Activated naive CD4-positive, alpha-beta T cell treated with anti-CD3 and anti-CD28 coated beads, Interleukin-2, amount 50 U/mL, for 16 hours (primary cell): ENCODE results near the gene ULK3.

ENCODE experiments used
- DNase-seq: peaks from one replicate; pipeline ENCODE4 v3.0.0-alpha.2; 2020

The ULK3 gene

GRCh38 chr15:74839526-74840395, 3.2 kb downstream of the ULK3 start:
- no peak for DNase-seq

DNA sequence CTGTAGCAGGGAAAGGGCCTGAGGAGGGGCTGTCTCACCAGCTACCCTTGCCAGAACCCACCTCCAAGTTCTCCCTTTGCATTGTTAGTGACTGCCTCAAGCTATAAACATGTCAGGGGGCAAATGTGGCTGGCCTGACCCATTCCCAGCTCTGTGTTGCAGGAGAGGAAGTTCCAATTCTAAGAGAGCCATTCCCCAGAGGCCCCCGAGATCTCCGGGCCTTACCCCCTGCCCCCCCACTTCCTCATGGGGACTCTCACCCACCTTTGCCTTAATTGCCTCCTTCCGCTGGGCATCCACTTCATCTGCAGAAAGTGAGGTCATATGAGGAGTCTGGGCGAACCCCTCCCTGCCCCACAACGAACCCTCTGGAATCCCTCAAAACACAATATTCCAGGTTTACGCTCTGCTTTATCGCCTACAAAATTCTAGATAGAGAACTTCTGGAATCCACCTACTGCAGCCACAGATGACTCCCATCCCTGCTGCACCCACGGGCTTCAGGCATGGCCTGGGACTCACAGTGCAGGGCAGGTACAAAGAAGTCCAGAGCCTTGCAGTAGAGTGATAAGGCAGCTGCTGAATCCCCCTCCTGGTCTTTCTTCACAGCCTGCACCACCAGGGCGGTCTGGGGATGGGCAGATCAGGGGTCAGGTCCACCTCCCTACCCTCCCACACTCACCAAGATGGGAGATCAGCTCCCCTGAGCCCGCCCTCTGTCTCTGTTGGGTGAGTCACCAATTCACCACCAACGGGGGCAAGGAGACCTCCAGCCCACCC, 4.0 kb downstream of the ULK3 start:
- DNase-seq: no peak

DNA sequence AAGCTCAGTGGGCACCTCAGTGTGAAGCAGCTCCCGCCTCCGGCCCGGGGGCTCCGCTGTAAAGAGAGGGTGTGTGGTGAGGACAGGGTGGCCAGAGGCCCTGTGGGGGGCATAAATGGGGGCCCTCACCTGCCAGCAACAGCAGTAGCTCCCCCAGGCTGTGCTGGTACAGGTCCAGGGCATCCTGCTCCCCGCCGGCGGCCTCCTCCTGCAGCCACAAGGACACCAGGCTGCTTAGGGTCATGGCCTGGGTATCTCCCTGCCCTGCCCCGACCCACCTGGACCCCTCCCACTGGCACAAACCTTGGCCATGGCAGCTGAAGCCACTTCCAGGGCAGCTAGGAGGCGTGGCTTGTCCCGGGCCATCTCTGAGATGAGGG, 4.8 kb downstream of the ULK3 start:
- DNase-seq: no peak

DNA sequence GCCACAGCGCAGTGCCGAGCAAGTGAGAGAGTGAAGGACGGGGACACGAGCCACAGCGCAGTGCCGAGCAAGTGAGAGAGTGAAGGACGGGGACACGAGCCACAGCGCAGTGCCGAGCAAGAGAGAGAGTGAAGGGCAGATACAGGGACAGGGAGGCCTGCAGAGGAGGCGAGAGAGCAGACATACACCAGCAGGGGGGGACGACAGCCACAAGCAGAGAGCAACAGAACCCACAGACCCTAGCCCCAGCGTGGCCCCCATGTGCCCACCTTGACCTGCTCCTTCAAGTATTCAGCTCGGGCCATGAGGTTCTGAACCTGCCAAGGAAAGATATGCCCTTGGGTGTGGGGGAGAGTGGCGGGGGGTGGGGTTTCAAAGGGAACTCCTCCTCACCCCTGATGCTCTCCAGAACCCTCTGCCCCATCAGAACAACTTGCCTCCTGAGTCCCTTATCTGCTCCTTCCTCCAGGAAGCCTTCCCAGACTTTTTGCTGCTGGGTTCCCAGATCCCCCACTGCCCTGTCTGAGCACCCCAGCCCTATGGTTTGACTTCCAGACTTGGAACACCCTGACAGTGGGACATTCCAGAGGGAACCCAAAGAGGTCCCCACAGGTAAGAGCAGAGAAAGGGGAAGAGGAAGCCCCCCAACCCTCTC, 5.3 kb downstream of the ULK3 start:
- DNase-seq: no peak

GRCh38 chr15:74836846-74837245, 6.1 kb downstream of the ULK3 start:
- DNase-seq: no peak

DNA sequence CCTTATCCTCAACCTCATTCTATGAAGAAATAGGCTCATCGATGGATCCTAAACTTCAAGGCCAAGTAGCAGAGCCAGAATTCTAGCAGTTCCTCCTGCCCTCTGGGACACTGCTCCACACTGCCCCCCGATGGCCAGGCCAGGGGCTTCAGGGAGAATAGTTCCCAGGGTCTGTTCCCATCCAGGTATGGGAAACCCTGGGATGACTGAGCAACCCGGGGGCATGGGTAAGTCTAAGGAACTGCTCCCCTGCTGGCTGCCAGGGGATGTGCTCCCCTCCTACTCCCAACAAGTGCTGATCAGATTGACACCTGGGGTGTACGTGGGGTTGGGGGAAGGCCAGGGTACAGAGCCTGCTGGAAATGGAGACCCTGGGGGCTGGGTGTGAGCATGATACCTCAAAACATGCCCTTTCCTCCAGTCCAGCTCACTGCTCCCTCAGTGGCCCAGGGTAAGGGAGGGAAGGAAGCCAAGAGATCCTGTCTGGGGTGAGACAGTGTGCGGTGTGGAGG, 7.6 kb downstream of the ULK3 start:
- peak; percentile 46 for DNase-seq

DNA sequence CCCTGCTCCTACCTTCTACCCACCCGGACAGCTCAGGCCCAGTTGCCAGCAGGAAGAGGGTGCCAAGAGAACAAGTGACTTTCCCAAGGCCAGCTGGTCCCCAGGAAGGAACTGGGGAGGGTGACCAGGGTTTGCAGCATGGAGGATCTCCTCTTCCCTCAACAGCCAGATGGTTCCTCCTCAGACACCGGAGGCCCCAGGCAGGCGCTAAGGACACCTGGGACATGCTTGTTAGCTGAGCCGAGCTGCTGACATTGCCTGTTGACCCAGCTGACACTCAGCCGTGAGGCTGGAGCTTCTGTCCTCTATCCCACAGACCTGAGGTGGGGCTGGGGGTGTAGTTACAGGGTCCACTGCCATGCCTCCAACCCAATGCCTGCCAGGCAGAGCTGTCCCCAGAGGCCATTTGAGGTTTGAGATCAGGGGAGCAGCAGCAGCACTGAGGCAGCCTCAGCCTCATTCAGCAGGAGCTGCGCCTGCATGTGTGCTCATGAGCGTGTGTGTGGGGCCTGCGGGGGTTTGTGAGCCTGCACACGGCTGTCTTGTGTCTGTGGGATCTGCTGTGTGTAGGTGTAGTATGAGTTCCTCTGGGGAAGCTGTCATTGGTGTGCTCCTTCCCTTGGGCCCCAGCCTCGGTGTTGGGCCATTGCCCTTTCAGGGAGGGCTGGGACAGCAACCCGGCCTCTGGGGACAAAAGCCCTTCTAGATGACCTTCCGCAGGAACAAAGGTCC, 9.4 kb downstream of the ULK3 start:
- no peak for DNase-seq

GRCh38 chr15:74832826-74833225, 10.1 kb downstream of the ULK3 start:
- no peak for DNase-seq

GRCh38 chr15:74831813-74832495, 11.0 kb downstream of the ULK3 start:
- DNase-seq: no peak

DNA sequence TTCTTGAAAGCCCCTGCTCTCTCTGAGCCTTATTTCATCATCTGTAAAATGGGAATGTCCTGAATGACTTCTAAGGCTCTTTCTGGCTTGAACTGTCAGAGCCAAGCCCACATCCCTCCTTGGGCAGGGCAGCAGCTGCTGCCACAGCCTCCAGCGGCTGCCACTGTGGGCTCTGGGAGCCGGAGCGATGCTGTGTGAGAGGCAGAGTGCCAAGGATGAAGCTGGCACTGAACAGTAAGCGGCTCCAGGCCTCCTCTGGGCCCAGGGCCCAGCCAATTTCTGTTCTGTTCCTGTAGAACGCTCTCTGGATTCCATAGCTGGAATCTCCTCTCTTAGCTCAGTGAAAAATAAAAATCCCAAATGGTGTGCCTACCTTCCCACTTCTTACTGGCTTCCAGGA, 12.1 kb downstream of the ULK3 start:
- no peak for DNase-seq

DNA sequence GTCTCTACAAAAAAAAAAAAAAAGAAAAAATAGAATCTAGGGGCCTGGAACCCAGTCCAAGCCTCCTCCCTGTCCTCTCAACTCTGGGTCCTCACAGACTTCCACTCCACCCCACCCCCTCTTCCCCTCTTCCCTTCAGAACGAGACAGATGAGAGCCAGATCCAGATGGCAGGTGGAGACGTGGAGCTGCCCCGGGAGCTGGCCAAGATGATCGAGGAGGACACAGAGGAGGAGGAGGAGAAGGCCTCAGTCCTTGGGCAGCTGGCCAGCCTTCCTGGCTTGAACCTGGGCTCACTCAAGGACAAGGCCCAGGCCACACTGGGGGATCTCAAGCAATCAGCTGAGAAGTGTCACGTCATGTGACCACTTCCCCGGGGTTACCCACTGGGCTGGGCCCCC, 13.0 kb downstream of the ULK3 start:
- no peak for DNase-seq

DNA sequence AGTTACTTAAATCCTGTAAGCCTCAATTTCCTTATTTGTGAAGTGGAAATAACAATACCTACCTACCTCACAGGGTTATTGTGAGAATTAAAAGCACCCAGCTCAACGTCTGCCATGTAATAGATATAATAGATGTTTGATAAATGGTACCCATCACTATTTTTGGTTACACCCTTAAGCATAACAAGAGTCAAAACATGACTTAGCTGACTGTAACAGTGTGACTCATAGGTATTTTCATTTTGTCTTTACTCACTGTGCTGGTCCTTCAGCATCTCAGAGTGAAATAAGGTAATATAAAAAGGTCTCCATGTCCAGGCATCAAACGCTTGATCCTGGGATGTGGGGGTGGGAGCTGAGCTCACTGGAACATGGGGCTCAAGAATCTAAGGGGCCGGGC, 13.5 kb downstream of the ULK3 start:
- DNase-seq: no peak

- DNase-seq: no peak
These were observed 14.1 kb downstream of the ULK3 start for GRCh38 chr15:74828835-74829234.

DNA sequence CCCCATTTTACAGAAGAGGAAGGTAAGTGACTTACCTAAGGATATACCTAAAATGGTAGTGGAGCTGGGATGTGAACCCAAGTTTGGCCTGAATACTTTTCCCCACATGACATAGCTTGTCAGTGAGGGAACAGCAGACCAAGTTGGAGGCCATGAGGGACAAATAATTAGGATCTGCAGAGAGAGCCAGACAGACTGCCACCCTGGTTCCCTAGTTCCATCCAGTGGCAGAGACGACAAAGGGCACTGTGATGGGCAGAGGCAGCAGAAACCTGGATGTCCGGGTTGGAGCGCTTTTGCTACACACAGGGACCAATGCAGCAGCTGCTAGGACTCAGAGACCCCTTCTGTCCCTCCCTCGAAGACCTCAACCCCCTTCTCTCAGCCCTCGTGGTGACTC, 15.3 kb downstream of the ULK3 start:
- no peak for DNase-seq

- no peak for DNase-seq
These were observed 16.0 kb downstream of the ULK3 start for GRCh38 chr15:74826921-74827320.

- peak; percentile 56 for DNase-seq
These were observed 16.6 kb downstream of the ULK3 start, which contains the start of gene CPLX3 for GRCh38 chr15:74826364-74826819. Gene CPLX3 (plus strand): TSS chr15:74826627. CDS start chr15:74826704, 77 bp downstream.

- DNase-seq: no peak
These were observed 17.1 kb downstream of the ULK3 start for GRCh38 chr15:74825866-74826265.

DNA sequence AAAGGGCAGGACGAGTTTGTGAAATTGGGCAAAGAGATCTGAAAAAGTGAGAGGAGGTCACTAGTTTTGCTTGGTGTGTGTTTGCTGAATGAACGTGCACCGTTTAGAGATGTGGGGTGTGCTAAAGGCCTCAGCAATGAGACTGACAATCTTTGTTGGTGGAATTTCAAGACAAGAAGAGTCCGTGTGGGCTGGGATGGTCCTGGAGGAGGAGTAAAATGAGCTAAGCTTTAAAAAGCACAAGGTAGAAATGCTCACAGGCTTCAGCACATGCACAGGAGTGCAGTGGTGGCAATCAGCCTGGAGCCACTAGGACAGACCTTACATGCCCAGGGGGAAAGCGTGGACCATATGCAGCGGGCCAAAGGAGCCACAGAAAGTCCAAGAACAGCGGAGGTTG, 18.0 kb downstream of the ULK3 start:
- DNase-seq: no peak

DNA sequence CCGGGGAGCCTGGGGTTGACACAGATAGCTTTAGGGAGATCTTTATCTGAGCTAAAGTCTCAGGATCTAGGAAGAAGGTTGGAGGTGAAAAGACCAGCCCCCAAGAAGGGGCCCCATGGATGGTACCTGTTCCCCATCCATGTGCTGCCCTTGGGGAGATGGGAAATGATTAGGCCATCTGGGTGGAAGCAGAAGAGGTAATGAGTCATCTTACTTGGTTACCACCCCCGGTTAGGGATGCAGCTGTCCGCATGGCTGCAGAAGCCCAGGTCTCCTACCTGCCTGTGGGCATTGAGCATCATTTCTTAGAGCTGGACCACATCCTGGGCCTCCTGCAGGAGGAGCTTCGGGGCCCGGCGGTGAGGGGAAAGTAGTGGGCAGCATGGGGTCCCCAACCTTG, 19.6 kb downstream of the ULK3 start:
- no peak for DNase-seq

DNA sequence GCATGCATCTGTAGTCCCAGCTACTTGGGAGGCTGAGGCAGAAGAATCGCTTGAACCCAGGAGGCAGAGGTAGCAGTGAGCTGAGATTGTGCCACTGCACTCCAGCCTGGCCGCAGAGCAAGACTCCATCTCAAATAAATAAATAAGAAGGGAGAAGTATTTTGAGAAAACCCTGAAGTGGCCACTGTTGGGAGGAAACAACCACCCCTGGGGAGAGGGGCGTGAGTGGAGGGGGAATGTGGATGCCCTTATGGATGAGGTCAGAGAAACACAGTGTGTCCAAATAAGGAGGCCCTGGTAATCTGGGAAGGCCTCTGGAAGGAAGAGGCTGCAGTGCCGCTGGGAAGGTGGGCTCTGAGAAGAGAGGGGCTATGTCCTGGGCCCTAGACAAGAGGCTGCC, 20.7 kb downstream of the ULK3 start:
- no peak for DNase-seq

DNA sequence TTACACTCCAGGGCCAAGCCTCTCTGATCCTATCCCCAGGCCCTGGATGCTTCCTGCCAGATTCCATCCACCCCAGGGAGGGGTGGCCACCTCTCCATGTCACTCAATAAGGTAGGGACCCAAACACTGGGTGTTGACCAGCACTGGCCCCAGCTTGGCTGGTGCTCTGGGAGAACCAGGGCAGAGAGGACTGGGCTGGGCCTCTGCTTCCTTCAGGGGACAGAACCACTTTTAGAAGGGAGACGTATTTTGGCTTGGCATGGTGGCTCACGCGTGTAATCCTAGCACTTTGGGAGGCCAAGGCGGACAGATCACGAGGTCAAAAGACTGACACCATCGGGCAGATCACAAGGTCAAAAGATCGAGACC, 21.2 kb downstream of the ULK3 start:
- no peak for DNase-seq
